Spleen (tissue), 11 donors: Measurements from ENCODE around the gene ME2. TPM values are rescaled to one million over a fixed set of nuclear protein-coding genes. Genes with fewer than 3 reads are reported as not detected.
"Not testable (repeated sequence)": the region's sequence is repeated elsewhere in the genome, so short reads cannot be mapped to it uniquely, and the experiment has no call there.

Experiments
- DNase-seq: peaks from one replicate; pipeline ENCODE4 v3.0.0-alpha.2; 2020
- H3K27ac ChIP-seq, 8 donors: fragments of 200-600 bp; sonication (generic) in 7 of 8; 1 replicate in 4 of 8; 2 replicates in 4 of 8; pipeline versions ENCODE4 v1.5.0 to v1.8.0; 2016 to 2021; ENCODE audit warnings: inconsistent platforms in 4 of 8, mild to moderate bottlenecking in 4 of 8, moderate library complexity in 1 of 8
- H3K27me3 ChIP-seq, 7 donors: fragments of 200-600 bp; sonication (generic) in 6 of 7; replicated peaks in 1 of 7; 1 replicate in 4 of 7; 2 replicates in 3 of 7; pipeline versions ENCODE4 v1.5.0 to v1.8.0; 2016 to 2021; ENCODE audit warnings: inconsistent platforms in 3 of 7, mild to moderate bottlenecking in 1 of 7
- H3K36me3 ChIP-seq, 6 donors: fragments of 200-600 bp; sonication (generic) in 5 of 6; 1 replicate in 4 of 6; 2 replicates in 2 of 6; pipeline versions ENCODE4 v1.5.0 to v1.8.0; 2016 to 2021; ENCODE audit warnings: inconsistent platforms in 2 of 6
- H3K4me1 ChIP-seq, 6 donors: fragments of 200-600 bp; sonication (generic) in 5 of 6; 1 replicate in 3 of 6; 2 replicates in 3 of 6; pipeline versions ENCODE4 v1.5.0 to v1.8.0; 2016 to 2021; ENCODE audit warnings: inconsistent platforms in 3 of 6
- H3K4me3 ChIP-seq, 8 donors: fragments of 200-600 bp; sonication (generic) in 7 of 8; 1 replicate in 4 of 8; 2 replicates in 4 of 8; pipeline versions ENCODE4 v1.5.0 to v1.8.0; 2016 to 2021; ENCODE audit warnings: inconsistent platforms in 4 of 8, mild to moderate bottlenecking in 4 of 8, moderate library complexity in 2 of 8
- H3K9me3 ChIP-seq, 8 donors: fragments of 200-600 bp; sonication (generic) in 7 of 8; 1 replicate in 4 of 8; 2 replicates in 4 of 8; pipeline versions ENCODE4 v1.5.0 to v1.8.0; 2016 to 2021; ENCODE audit warnings: inconsistent platforms in 4 of 8
- POLR2A ChIP-seq, 3 donors: fragments of 450-650 bp; IDR thresholded peaks; one replicate each; pipeline ENCODE4 v1.5.1; 2017; ENCODE audit warnings: antibody characterized with exemption in 3 of 3, mild to moderate bottlenecking in 1 of 3
- POLR2AphosphoS5 ChIP-seq, 3 donors: sonication (generic); formaldehyde crosslinking; IDR thresholded peaks; one replicate each; pipeline ENCODE4 v1.5.1; 2017; ENCODE audit warnings: antibody characterized with exemption in 3 of 3
- WGBS, 5 donors: extraction: QIAGEN DNeasy Blood & Tissue Kit in 3 of 5; methylation state at CpG; one replicate each; pipeline versions ENCODE4 v1.1.5 to v1.1.7; 2013 to 2018; 5-methylcytosine and 5-hydroxymethylcytosine counted together
- intact Hi-C: fragments of 100-400 bp; cut with DNase I; formaldehyde crosslinking; loops from one replicate; pipeline ENCODE4 v1.15.0; 2023; ENCODE audit warnings: low total_unique reads
- polyA plus RNA-seq, 3 donors: library from polyadenylated mRNA; stranded (reverse); fragments of 200-250 nt; gene quantifications; one replicate each; pipeline ENCODE4 v1.2.1, GENCODE V29; 2013
- total RNA-seq, 7 donors: library from RNA; depleted of rRNA in 3 of 7; stranded (reverse); fragments of >200 nt in 3 of 7; fragmentation: NEBNext Ultra II Directional in 4 of 7; extraction: Animal tissue kit (Norgen Biotek cat#: 25700) in 4 of 7; gene quantifications; one replicate each; pipeline versions ENCODE4 v1.1.0 to v1.2.1, GENCODE V29; 2016 to 2021
- TF ChIP-seq, protein P1 (sequence below), 11 experiments: fragments of 200-600 bp in 7 of 11; fragments of 450-650 bp in 4 of 11; sonication (generic) in 4 of 11; IDR thresholded peaks in 8 of 11; conservative IDR thresholded peaks in 3 of 11; 1 replicate in 7 of 11; 2 replicates in 4 of 11; pipeline versions ENCODE4 v1.4.0 to v1.8.0; 2016 to 2021; ENCODE audit warnings: antibody characterized with exemption in 11 of 11, inconsistent platforms in 4 of 11, mild to moderate bottlenecking in 1 of 11
- donor health status: healthy with polysubstance abuse.
- donor health status: DM: no; HTN: no; CAD: no; lungs with moderate emphysema.
- donor health status: DM: no; HTN: no; CAD: no.
- donor health status: Bipolar disorder and iron deficiency.
- donor health status: healthy.
- donor health status: DM: no; HTN: no; CAD: no.
- donor health status: DM: yes; HTN: yes; CAD: no.

ME2 gene
- total and polyA plus RNA-seq, 10 donors: 25.9 to 179 (median 95.6) TPM

DNA sequence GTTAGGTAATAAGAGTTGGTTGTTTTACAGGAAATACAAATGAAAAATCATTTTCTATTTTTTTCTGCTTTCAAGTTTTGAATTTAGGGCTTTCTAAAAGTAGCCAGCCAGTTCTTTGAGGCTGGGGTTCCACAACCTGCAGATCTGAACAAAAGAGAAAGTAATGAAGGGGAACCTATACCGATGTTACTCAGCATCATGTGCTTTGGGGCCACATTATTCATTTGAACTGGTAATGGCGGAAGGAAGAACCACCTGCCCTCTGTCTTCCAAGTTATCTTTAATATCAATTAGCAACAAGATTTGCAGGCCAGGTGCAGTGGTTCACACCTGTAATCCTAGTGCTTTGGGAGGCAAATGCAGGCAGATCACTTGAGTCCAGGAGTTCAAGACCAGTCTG, 46.2 kb upstream of the ME2 start:
- no peaks in the 10 kb centered on the region for H3K9me3 ChIP-seq
- 74 to 82% (median 79%) methylated on average over 2 of the region's 2 CpGs for WGBS, 5 donors
- no peak for DNase-seq
- H3K27ac ChIP-seq: no peak overlapping the region
- no peak overlapping the region for H3K4me3 ChIP-seq
- intact Hi-C loops: no loop called here
- H3K27me3 ChIP-seq: no peaks in the 10 kb centered on the region
- no peaks in the 10 kb centered on the region for H3K36me3 ChIP-seq
- TF ChIP-seq POLR2AphosphoS5 (IDR thresholded peaks at IDR 0.05) (no peak), POLR2A (IDR thresholded peaks at IDR 0.05) (no peak)
- TF ChIP-seq, protein P1, sequence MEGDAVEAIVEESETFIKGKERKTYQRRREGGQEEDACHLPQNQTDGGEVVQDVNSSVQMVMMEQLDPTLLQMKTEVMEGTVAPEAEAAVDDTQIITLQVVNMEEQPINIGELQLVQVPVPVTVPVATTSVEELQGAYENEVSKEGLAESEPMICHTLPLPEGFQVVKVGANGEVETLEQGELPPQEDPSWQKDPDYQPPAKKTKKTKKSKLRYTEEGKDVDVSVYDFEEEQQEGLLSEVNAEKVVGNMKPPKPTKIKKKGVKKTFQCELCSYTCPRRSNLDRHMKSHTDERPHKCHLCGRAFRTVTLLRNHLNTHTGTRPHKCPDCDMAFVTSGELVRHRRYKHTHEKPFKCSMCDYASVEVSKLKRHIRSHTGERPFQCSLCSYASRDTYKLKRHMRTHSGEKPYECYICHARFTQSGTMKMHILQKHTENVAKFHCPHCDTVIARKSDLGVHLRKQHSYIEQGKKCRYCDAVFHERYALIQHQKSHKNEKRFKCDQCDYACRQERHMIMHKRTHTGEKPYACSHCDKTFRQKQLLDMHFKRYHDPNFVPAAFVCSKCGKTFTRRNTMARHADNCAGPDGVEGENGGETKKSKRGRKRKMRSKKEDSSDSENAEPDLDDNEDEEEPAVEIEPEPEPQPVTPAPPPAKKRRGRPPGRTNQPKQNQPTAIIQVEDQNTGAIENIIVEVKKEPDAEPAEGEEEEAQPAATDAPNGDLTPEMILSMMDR (IDR thresholded peaks at IDR 0.05 in 8 of 11, conservative IDR thresholded peaks at IDR 0.05 in 3 of 11): no peak
- peaks cover 13 to 36% (median 15%) of the 10 kb centered on the region in 6 donors for H3K4me1 ChIP-seq

DNA sequence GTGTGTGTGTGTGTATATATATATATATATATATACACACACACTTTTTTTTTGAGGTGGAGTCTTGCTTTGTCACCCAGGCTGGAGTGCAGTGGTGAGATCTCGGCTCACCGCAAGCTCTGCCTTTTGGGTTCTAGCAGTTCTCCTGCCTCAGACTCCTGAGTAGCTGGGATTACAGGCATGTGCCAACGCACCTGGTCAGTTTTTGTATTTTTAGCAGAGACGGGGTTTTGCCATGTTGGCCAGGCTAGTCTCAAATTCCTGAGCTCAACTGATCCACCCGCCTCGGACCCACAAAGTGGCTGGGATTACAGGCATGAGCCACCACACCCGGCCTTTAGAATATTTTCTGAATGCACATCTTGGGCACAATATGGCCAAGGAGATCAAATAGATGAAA, 45.4 kb upstream of the ME2 start:
- intact Hi-C loops, H3K27me3 ChIP-seq, H3K27ac ChIP-seq, DNase-seq, H3K9me3 ChIP-seq, H3K36me3 ChIP-seq, H3K4me3 ChIP-seq: not testable (repeated sequence)
- WGBS, 5 donors: 95 to 98% (median 95%) methylated on average over 7 of the region's 7 CpGs
- peaks cover 13 to 36% (median 15%) of the 10 kb centered on the region in 6 donors for H3K4me1 ChIP-seq

DNA sequence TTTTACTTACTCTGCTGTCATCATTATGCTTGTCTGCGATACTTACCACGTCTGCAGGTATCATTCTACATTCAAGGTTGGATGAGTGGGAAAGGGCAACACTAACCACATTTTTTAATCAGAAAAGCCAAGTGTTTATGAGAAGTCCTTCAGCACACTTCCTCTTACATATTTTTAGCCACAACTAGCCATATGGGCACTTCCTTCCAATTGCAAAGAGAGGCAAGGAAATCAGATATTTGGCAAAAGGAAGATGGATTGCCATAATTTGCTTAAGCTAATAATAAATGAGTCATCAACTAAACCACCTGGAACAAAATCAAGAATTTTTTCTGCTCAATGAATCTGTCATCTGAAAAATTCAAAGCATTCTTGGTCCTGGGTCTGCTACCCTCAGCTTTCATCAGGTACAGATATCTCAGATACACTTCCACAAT, 42.4 kb upstream of the ME2 start:
- H3K27ac ChIP-seq: peak overlapping the region in 5 of 8 donors; percentile 18 to 75 (median 61)
- no peaks in the 10 kb centered on the region for H3K36me3 ChIP-seq
- DNase-seq: no peak
- 8 to 26% (median 12%) methylated on average over 2 of the region's 2 CpGs for WGBS, 5 donors
- intact Hi-C loops: no loop called here
- no peaks in the 10 kb centered on the region for H3K27me3 ChIP-seq
- H3K4me3 ChIP-seq: no peak overlapping the region
- peaks cover 17 to 47% (median 19%) of the 10 kb centered on the region in 6 donors for H3K4me1 ChIP-seq
- TF ChIP-seq, protein P1 (IDR thresholded peaks at IDR 0.05 in 8 of 11, conservative IDR thresholded peaks at IDR 0.05 in 3 of 11): no peak
- TF ChIP-seq POLR2A (IDR thresholded peaks at IDR 0.05) (no peak), POLR2AphosphoS5 (IDR thresholded peaks at IDR 0.05) (no peak)
- no peaks in the 10 kb centered on the region for H3K9me3 ChIP-seq

DNA sequence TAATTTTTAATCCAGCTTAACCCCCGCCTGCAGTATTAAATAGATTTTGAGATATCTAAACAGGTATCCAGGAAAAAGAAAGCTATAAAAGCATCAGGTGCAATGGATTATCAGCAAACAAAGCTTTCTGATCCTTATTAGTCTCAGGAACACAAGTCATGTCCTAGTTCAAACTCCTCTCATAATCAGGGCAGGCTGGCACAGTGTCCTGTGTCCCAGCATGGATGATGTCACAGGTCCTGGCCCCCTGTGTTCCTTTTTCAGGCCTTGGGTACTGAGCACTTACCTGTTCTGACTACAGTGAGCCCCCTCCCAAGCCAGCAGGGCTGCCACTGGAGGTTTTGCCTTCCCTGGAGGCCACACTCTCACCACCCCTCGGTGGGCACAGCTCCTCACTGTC, 39.6 kb upstream of the ME2 start:
- Histone ChIP-seq H3K27me3 (no peaks in the 10 kb centered on the region), H3K4me1 (peaks cover 17 to 47% (median 19%) of the 10 kb centered on the region in 6 donors), H3K27ac (peak overlapping the region in 1 of 8 donors; percentile 40), H3K4me3 (no peak overlapping the region), H3K9me3 (no peaks in the 10 kb centered on the region), H3K36me3 (no peaks in the 10 kb centered on the region)
- intact Hi-C loops: no loop called here
- DNase-seq: no peak
- WGBS, 5 donors: 69 to 92% (median 87%) methylated on average over 2 of the region's 2 CpGs
- no peak for TF ChIP-seq POLR2A (IDR thresholded peaks at IDR 0.05)
- no peak for TF ChIP-seq POLR2AphosphoS5 (IDR thresholded peaks at IDR 0.05)
- TF ChIP-seq, protein P1 (IDR thresholded peaks at IDR 0.05 in 8 of 11, conservative IDR thresholded peaks at IDR 0.05 in 3 of 11): no peak

DNA sequence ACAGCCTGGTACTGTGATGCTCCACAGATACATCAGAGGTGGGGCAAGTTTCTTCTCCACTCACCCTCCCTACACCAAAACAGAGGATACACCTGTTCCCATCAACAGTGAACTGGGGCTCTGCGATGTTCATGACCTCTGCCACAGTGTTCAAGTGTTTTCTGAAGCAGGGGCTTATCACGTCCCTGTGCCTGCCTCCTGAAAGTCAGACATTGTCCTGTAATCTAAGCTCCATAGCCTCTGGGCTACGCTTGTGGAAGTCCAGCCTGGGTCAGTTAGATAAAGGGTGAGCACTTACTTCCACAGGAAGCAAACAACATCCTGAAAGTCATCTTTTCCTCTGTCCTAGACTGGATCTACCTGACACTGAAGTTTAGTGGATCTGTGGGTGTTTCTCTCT, 38.9 kb upstream of the ME2 start:
- peak overlapping the region in 2 of 8 donors; percentile 1 to 40 for H3K27ac ChIP-seq
- intact Hi-C loops: no loop called here
- no peaks in the 10 kb centered on the region for H3K9me3 ChIP-seq
- H3K4me3 ChIP-seq: no peak overlapping the region
- no peak for DNase-seq
- WGBS, 5 donors: 61 to 82% (median 66%) methylated on average over 3 of the region's 3 CpGs
- H3K36me3 ChIP-seq: no peaks in the 10 kb centered on the region
- peak in 2 of 3 donors; percentile 22 to 73 for TF ChIP-seq POLR2AphosphoS5 (IDR thresholded peaks at IDR 0.05)
- no peak for TF ChIP-seq POLR2A (IDR thresholded peaks at IDR 0.05)
- no peaks in the 10 kb centered on the region for H3K27me3 ChIP-seq
- H3K4me1 ChIP-seq: peaks cover 17 to 47% (median 19%) of the 10 kb centered on the region in 6 donors
